Measurements from ENCODE around the gene PVALEF. TPM values are rescaled to one million over a fixed set of nuclear protein-coding genes. Genes with fewer than 3 reads are reported as not detected.

The PVALEF gene
- total and polyA plus RNA-seq, 9 donors, result not detected

GRCh38 chr17:81148986-81149533, 16.2 kb upstream of the PVALEF start:
- H3K27me3 ChIP-seq, result no peaks in the 10 kb centered on the region
- no peak overlapping the region for H3K4me3 ChIP-seq
- no peaks in the 10 kb centered on the region for H3K9me3 ChIP-seq
- 65 to 73% (median 69%) methylated on average over 14 of the region's 14 CpGs for WGBS, 3 donors
- no peak overlapping the region for H3K27ac ChIP-seq
- H3K4me1 ChIP-seq (ENCODE audit: insufficient read depth), result no peaks in the 10 kb centered on the region
- DNase-seq, result no peak
- no peak for TF ChIP-seq CTCF (IDR thresholded peaks at IDR 0.05)
- no peak for TF ChIP-seq POLR2A (IDR thresholded peaks at IDR 0.05)
- TF ChIP-seq EP300 (IDR thresholded peaks at IDR 0.05), result no peak
- H3K36me3 ChIP-seq, result no peaks in the 10 kb centered on the region
- intact Hi-C loops (cut with DNase I), result loop anchor here in 1 of 4 donors (10.0 kb wide), 1 partner anchor 56 kb away; no protein-coding TSS in a partner anchor

- H3K36me3 ChIP-seq, result no peaks in the 10 kb centered on the region
- no peak for DNase-seq
- no peaks in the 10 kb centered on the region for H3K27me3 ChIP-seq
- no peaks in the 10 kb centered on the region for H3K4me1 ChIP-seq (ENCODE audit: insufficient read depth)
- no peak overlapping the region for H3K27ac ChIP-seq
- intact Hi-C loops (cut with DNase I), result no loop called here
- no peak overlapping the region for H3K4me3 ChIP-seq
- no peaks in the 10 kb centered on the region for H3K9me3 ChIP-seq
- TF ChIP-seq CTCF (IDR thresholded peaks at IDR 0.05) (no peak), EP300 (IDR thresholded peaks at IDR 0.05) (no peak), POLR2A (IDR thresholded peaks at IDR 0.05) (no peak)
- 61 to 71% (median 65%) methylated on average over 14 of the region's 14 CpGs for WGBS, 3 donors
Observed at GRCh38 chr17:81150377-81151077, 14.8 kb upstream of the PVALEF start.

GRCh38 chr17:81151278-81151677, 14.0 kb upstream of the PVALEF start:
- H3K9me3 ChIP-seq, result no peaks in the 10 kb centered on the region
- no peaks in the 10 kb centered on the region for H3K36me3 ChIP-seq
- intact Hi-C loops (cut with DNase I), result no loop called here
- WGBS, 3 donors, result 63 to 76% (median 75%) methylated on average over 10 to 13 of the region's 13 CpGs
- TF ChIP-seq POLR2A (IDR thresholded peaks at IDR 0.05), result no peak
- no peak for TF ChIP-seq CTCF (IDR thresholded peaks at IDR 0.05)
- no peaks in the 10 kb centered on the region for H3K27me3 ChIP-seq
- H3K4me1 ChIP-seq (ENCODE audit: insufficient read depth), result no peaks in the 10 kb centered on the region
- DNase-seq, result no peak
- no peak overlapping the region for H3K4me3 ChIP-seq
- H3K27ac ChIP-seq, result no peak overlapping the region

GRCh38 chr17:81152288-81152828, 12.9 kb upstream of the PVALEF start:
- Histone ChIP-seq H3K4me3 (no peak overlapping the region), H3K27me3 (no peaks in the 10 kb centered on the region), H3K36me3 (no peaks in the 10 kb centered on the region), H3K9me3 (no peaks in the 10 kb centered on the region), H3K27ac (no peak overlapping the region), H3K4me1 (ENCODE audit: insufficient read depth) (no peaks in the 10 kb centered on the region)
- no peak for DNase-seq
- TF ChIP-seq EP300 (IDR thresholded peaks at IDR 0.05), result no peak
- no peak for TF ChIP-seq CTCF (IDR thresholded peaks at IDR 0.05)
- TF ChIP-seq POLR2A (IDR thresholded peaks at IDR 0.05), result no peak
- intact Hi-C loops (cut with DNase I), result no loop called here
- 69 to 89% (median 78%) methylated on average over 8 of the region's 8 CpGs for whole genome bisulfite sequencing, 3 donors
